KG1 (cell line): ENCODE measurements around the gene ANXA3.
"Not testable (repeated sequence)": the region's sequence is repeated elsewhere in the genome, so short reads cannot be mapped to it uniquely, and the experiment has no call there.

ENCODE experiments used
- DNase-seq: peaks from one replicate; lab custom pipeline; 2025; lab: John Stamatoyannopoulos, UW

ANXA3 gene

GRCh38 chr4:78571804-78572203 lies 20.2 kb downstream of the ANXA3 start:
- no peak for DNase-seq

- no peak for DNase-seq
These were observed 27.3 kb downstream of the ANXA3 start for GRCh38 chr4:78578674-78579425.

- DNase-seq = no peak
These were observed 30.0 kb downstream of the ANXA3 start for GRCh38 chr4:78581618-78582017.

- no peak for DNase-seq
These were observed 33.4 kb downstream of the ANXA3 start for GRCh38 chr4:78584863-78585547.

- DNase-seq = no peak
These were observed 34.1 kb downstream of the ANXA3 start for GRCh38 chr4:78585633-78586032.

GRCh38 chr4:78588894-78589545 lies 37.5 kb downstream of the ANXA3 start:
- DNase-seq = no peak

- no peak for DNase-seq
These were observed 39.8 kb downstream of the ANXA3 start for GRCh38 chr4:78591404-78591803.

- no peak for DNase-seq
These were observed 40.7 kb downstream of the ANXA3 start for GRCh38 chr4:78592088-78592783.

- DNase-seq = no peak
These were observed 44.7 kb downstream of the ANXA3 start for GRCh38 chr4:78596111-78596742.

GRCh38 chr4:78598431-78598830 lies 46.9 kb downstream of the ANXA3 start:
- DNase-seq = not testable (repeated sequence)

GRCh38 chr4:78599147-78599546 lies 47.6 kb downstream of the ANXA3 start:
- DNase-seq = no peak

GRCh38 chr4:78599931-78600375 lies 48.4 kb downstream of the ANXA3 start:
- no peak for DNase-seq

- DNase-seq = no peak
These were observed 49.4 kb downstream of the ANXA3 start for GRCh38 chr4:78601013-78601412.

- no peak for DNase-seq
These were observed 50.8 kb downstream of the ANXA3 start for GRCh38 chr4:78602334-78602733.

- no peak for DNase-seq
These were observed 51.8 kb downstream of the ANXA3 start for GRCh38 chr4:78603384-78603783.

- no peak for DNase-seq
These were observed 53.4 kb downstream of the ANXA3 start for GRCh38 chr4:78604988-78605387.

GRCh38 chr4:78606035-78606434 lies 54.5 kb downstream of the ANXA3 start:
- DNase-seq = no peak

GRCh38 chr4:78606530-78607095 lies 55.0 kb downstream of the ANXA3 start:
- no peak for DNase-seq

GRCh38 chr4:78608684-78609083 lies 57.1 kb downstream of the ANXA3 start:
- no peak for DNase-seq

GRCh38 chr4:78609580-78609979 lies 58.0 kb downstream of the ANXA3 start:
- no peak for DNase-seq

GRCh38 chr4:78610546-78611214 lies 59.1 kb downstream of the ANXA3 start:
- DNase-seq = peak; percentile 75
